ENCODE data around the gene TTC3.

DNA sequence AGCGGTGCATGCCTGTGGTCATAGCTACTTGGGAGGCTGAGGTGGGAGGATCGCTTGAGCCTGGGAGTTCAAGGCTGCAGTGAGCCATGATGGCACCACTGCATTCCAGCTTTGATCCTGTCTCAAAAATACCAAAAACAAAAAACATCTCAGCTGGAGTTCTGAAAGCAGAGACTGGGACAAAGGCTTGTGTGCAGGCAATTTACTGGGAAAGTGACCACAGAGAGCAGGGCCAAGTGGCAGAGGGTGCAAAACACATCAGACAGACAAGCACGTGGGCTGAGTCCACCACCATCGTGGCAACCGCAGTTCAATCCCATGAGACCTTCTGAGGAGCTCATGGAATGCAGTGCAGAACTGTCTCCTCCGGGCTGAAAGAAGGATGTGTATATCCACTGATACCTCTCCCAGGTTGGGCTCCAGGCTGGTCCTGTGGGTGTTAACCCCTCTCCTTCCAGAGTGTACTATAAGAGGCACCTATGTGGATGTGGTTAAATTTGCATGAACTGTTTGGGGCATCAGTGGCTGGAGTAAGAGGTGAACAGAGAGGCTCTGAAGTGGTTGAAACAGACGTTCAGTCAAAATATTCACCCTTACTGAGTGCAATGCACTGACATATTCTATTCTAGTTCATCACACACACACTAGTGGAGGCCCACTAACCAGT lies 11.0 kb upstream of the TTC3 start:
- TF ChIP-seq SMC3 (conservative IDR thresholded peaks at IDR 0.05; ENCODE audit: poor library complexity) (no peak), POLR2AphosphoS5 (IDR thresholded peaks at IDR 0.05) (no peak), CTCF (IDR thresholded peaks at IDR 0.05; ENCODE audit: poor library complexity, severe bottlenecking) (no peak), MXI1 (conservative IDR thresholded peaks at IDR 0.05; ENCODE audit: poor library complexity, severe bottlenecking) (no peak), EZH2 (IDR thresholded peaks at IDR 0.05; ENCODE audit: borderline replicate concordance, insufficient read depth, low read length, poor library complexity, severe bottlenecking) (no peak)

Measured in neural cell (in vitro differentiated cells).